Pancreas (tissue), 10 donors: ENCODE data around the gene FBXO41. TPM values are rescaled to one million over a fixed set of nuclear protein-coding genes. Genes with fewer than 3 reads are reported as not detected.

Source experiments
- ATAC-seq, 4 donors: fragments of 200-7000 bp; cut with Tn5 transposase; one replicate each; pipeline versions ENCODE4 v1.8.0 to v1.9.1; 2020; ENCODE audit warnings: mild to moderate bottlenecking in 4 of 4, moderate library complexity in 4 of 4
- DNase-seq, 6 donors: peaks; one replicate each; pipeline ENCODE4 v3.0.0-alpha.2; 2020
- FAIRE-seq: peaks from 2 replicates; lab custom pipeline; 2012; peaks lifted over from hg19 to GRCh38; lab: Jason Lieb, UNC
- H3K27ac ChIP-seq, 4 donors: fragments of 200-600 bp; sonication (generic); 1 replicate in 3 of 4; 2 replicates in 1 of 4; pipeline versions ENCODE4 v1.5.0 to v1.8.0; 2020
- H3K27me3 ChIP-seq, 4 donors: fragments of 200-600 bp; one replicate each; pipeline ENCODE4 v1.8.0; 2021
- H3K36me3 ChIP-seq, 3 donors: fragments of 200-600 bp; sonication (generic) in 1 of 3; one replicate each; pipeline versions ENCODE4 v1.5.0 to v1.8.0; 2020 to 2021
- H3K4me1 ChIP-seq, 3 donors: fragments of 200-600 bp; one replicate each; pipeline ENCODE4 v1.8.0; 2021
- H3K4me3 ChIP-seq, 4 donors: fragments of 200-600 bp; sonication (generic) in 2 of 4; one replicate each; pipeline versions ENCODE4 v1.5.0 to v1.8.0; 2020 to 2021
- H3K9me3 ChIP-seq, 4 donors: fragments of 200-600 bp; one replicate each; pipeline ENCODE4 v1.8.0; 2021
- CTCF ChIP-seq, 4 donors: fragments of 200-600 bp; sonication (generic) in 3 of 4; IDR thresholded peaks; one replicate each; pipeline versions ENCODE4 v1.5.0 to v1.8.0; 2021; ENCODE audit warnings: antibody characterized with exemption in 4 of 4
- WGBS, 2 donors: extraction: QIAGEN DNeasy Blood & Tissue Kit; methylation state at CpG; one replicate each; pipeline ENCODE4 v1.1.7; 2013; 5-methylcytosine and 5-hydroxymethylcytosine counted together
- intact Hi-C, 3 donors: fragments of 100-400 bp; cut with DNase I; formaldehyde crosslinking; loops; one replicate each; pipeline versions ENCODE4 v1.11.1 to v1.14.2; 2022
- polyA plus RNA-seq, 2 donors: library from polyadenylated mRNA; stranded (reverse); fragments of 200-250 nt; gene quantifications; one replicate each; pipeline ENCODE4 v1.2.3, GENCODE V29; 2013
- total RNA-seq, 6 donors: library from RNA; stranded (reverse); fragmentation: NEBNext Ultra II Directional in 4 of 6; extraction: Animal tissue kit (Norgen Biotek cat#: 25700) in 4 of 6; gene quantifications; one replicate each; pipeline versions ENCODE4 v1.2.1 to v1.2.4, GENCODE V29; 2021 to 2023
- donor health status: healthy with polysubstance abuse.
- donor health status: DM: no; HTN: no; CAD: no; lungs with moderate emphysema.
- donor health status: DM: no; HTN: no; CAD: no.
- donor health status: control.
- donor health status: control.
- donor health status: Bipolar disorder and iron deficiency.
- donor health status: DM: yes; HTN: yes; CAD: no.
- donor health status: DM: no; HTN: no; CAD: no.
- donor health status: DM: no; HTN: no; CAD: no.
- donor health status: DM: yes; HTN: yes; CAD: no.

FBXO41 gene
- total and polyA plus RNA-seq, 8 donors: 2.2 to 6.9 (median 3.4) TPM

- H3K9me3 ChIP-seq: no peaks in the 10 kb centered on the region
- ATAC-seq (no peak), DNase-seq (no peak), FAIRE-seq (no peak)
- H3K36me3 ChIP-seq: no peaks in the 10 kb centered on the region
- WGBS, 2 donors: 90 to 92% methylated on average over 8 of the region's 8 CpGs
- no peaks in the 10 kb centered on the region for H3K4me1 ChIP-seq
- no peak for TF ChIP-seq CTCF (IDR thresholded peaks at IDR 0.05)
- intact Hi-C loops: no loop called here
- H3K27ac ChIP-seq: no peak overlapping the region
- no peaks in the 10 kb centered on the region for H3K27me3 ChIP-seq
- H3K4me3 ChIP-seq: no peak overlapping the region
These were observed 25.0 kb downstream of the FBXO41 start for GRCh38 chr2:73259276-73259675.

GRCh38 chr2:73258913-73259215, 25.4 kb downstream of the FBXO41 start:
- H3K4me3 ChIP-seq: no peak overlapping the region
- TF ChIP-seq CTCF (IDR thresholded peaks at IDR 0.05): no peak
- WGBS, 2 donors: 90 to 95% methylated on average over 9 of the region's 9 CpGs
- DNase-seq: peak in 1 of 6 donors; percentile 48
- H3K27ac ChIP-seq: no peak overlapping the region
- no peak for ATAC-seq
- no peaks in the 10 kb centered on the region for H3K9me3 ChIP-seq
- no peak for FAIRE-seq
- no peaks in the 10 kb centered on the region for H3K4me1 ChIP-seq
- H3K27me3 ChIP-seq: no peaks in the 10 kb centered on the region
- H3K36me3 ChIP-seq: no peaks in the 10 kb centered on the region
- intact Hi-C loops: no loop called here

GRCh38 chr2:73258186-73258912, 25.9 kb downstream of the FBXO41 start:
- no peak for TF ChIP-seq CTCF (IDR thresholded peaks at IDR 0.05)
- Histone ChIP-seq H3K4me1 (no peaks in the 10 kb centered on the region), H3K4me3 (no peak overlapping the region), H3K27ac (no peak overlapping the region), H3K9me3 (no peaks in the 10 kb centered on the region), H3K36me3 (peaks cover 0 to 3% (median 0%) of the 10 kb centered on the region in 3 donors), H3K27me3 (no peaks in the 10 kb centered on the region)
- 78 to 82% methylated on average over 8 of the region's 8 CpGs for WGBS, 2 donors
- DNase-seq: peak in 1 of 6 donors; percentile 60
- intact Hi-C loops: no loop called here
- FAIRE-seq: no peak
- ATAC-seq: no peak

GRCh38 chr2:73257425-73258125, 26.7 kb downstream of the FBXO41 start:
- no peak overlapping the region for H3K4me3 ChIP-seq
- ATAC-seq (no peak), FAIRE-seq (no peak), DNase-seq (peak in 2 of 6 donors; percentile 69 to 76)
- no peaks in the 10 kb centered on the region for H3K27me3 ChIP-seq
- H3K4me1 ChIP-seq: no peaks in the 10 kb centered on the region
- WGBS, 2 donors: 73 to 75% methylated on average over 10 of the region's 10 CpGs
- intact Hi-C loops: no loop called here
- H3K27ac ChIP-seq: no peak overlapping the region
- no peak for TF ChIP-seq CTCF (IDR thresholded peaks at IDR 0.05)
- H3K36me3 ChIP-seq: peaks cover 0 to 11% (median 0%) of the 10 kb centered on the region in 3 donors
- H3K9me3 ChIP-seq: no peaks in the 10 kb centered on the region

GRCh38 chr2:73257021-73257420, 27.3 kb downstream of the FBXO41 start:
- no peaks in the 10 kb centered on the region for H3K27me3 ChIP-seq
- no peaks in the 10 kb centered on the region for H3K9me3 ChIP-seq
- ATAC-seq: no peak
- peaks cover 0 to 16% (median 0%) of the 10 kb centered on the region in 3 donors for H3K36me3 ChIP-seq
- no peaks in the 10 kb centered on the region for H3K4me1 ChIP-seq
- H3K27ac ChIP-seq: no peak overlapping the region
- WGBS, 2 donors: 92 to 93% methylated on average over 2 of the region's 2 CpGs
- intact Hi-C loops: no loop called here
- no peak overlapping the region for H3K4me3 ChIP-seq
- no peak for DNase-seq
- FAIRE-seq: no peak
- TF ChIP-seq CTCF (IDR thresholded peaks at IDR 0.05): no peak
